Stimulated activated CD8-positive, alpha-beta memory T cell treated with anti-CD3 and anti-CD28 coated beads, Interleukin-2, amount 100 ng/mL, for 48 hours (primary cell): ENCODE data around the gene KTI12.

Experiments used
- DNase-seq, 2 donors: peaks; one replicate each; pipeline ENCODE4 v3.0.0-alpha.2; 2020; ENCODE audit warnings: low read depth in 2 of 2

Gene KTI12

DNA sequence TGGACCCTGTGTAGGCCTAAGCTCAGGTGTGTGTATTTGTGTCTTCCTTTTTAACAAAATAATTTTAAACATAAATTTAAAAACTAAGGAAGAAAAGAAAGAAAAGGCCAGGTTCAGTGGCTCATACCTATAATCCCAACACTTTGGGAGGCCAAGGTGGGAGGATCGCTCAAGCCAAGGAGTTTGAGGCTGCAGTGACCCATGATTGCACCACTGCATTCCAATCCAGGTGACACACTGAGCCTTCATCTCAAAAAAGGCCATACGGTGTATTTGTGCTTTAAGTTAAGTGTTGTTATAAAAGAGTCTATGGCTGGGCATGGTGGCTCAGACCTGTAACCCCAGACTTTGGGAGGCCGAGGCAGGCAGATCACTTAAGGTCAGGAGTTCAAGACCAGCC, 51.4 kb downstream of the KTI12 start:
- DNase-seq = no peak
